ENCODE results near the gene SPECC1. TPM values are rescaled to one million over a fixed set of nuclear protein-coding genes. Genes with fewer than 3 reads are reported as not detected.
"Not testable (repeated sequence)": the region's sequence is repeated elsewhere in the genome, so short reads cannot be mapped to it uniquely, and the experiment has no call there.

SPECC1 gene
- total RNA-seq, 1 donor from 2014 or later, result 76.4 TPM

DNA sequence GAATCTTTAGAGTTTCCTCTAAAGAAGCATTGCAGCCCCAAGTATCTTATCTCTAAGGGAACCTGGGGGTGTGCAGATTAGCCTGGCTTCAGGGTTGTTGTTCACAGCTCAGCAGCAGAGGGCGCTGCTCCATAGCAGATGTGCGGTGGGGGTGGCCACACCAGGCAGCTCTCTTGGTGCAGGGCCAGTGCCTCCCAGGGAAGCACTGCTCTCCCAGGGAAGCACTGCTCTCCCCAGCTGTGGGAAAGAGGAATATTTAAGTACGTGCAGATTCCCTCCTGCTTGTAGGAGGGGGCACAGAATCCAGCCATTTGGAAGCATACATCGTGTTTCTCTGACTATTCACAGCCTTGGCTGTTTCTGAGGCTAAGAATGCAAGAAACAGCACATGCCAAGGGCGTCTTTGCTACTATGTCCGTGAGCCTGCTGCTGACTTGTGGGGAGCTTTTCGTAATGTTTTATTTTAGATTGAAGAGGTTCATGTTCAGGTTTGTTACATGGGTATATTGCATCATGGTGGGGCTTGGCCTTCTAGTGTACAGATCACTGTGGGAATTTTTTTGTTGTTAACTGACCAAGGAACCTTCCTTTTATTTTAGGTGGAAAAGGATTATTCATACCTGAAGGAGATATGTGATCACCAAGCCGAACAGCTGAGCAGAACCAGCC is 217.8 kb downstream of the SPECC1 start:
- Histone ChIP-seq H3K9me3 (no peaks in the 10 kb centered on the region), H3K27me3 (no peaks in the 10 kb centered on the region), H3K4me1 (peaks cover 7 to 34% of the 10 kb centered on the region in 2 donors), H3K36me3 (peaks cover 0 to 8% of the 10 kb centered on the region in 2 donors), H3K4me3 (peak overlapping the region in 1 of 2 donors; percentile 25), H3K27ac (peak overlapping the region; percentile 68 to 74)
- TF ChIP-seq, protein P1, sequence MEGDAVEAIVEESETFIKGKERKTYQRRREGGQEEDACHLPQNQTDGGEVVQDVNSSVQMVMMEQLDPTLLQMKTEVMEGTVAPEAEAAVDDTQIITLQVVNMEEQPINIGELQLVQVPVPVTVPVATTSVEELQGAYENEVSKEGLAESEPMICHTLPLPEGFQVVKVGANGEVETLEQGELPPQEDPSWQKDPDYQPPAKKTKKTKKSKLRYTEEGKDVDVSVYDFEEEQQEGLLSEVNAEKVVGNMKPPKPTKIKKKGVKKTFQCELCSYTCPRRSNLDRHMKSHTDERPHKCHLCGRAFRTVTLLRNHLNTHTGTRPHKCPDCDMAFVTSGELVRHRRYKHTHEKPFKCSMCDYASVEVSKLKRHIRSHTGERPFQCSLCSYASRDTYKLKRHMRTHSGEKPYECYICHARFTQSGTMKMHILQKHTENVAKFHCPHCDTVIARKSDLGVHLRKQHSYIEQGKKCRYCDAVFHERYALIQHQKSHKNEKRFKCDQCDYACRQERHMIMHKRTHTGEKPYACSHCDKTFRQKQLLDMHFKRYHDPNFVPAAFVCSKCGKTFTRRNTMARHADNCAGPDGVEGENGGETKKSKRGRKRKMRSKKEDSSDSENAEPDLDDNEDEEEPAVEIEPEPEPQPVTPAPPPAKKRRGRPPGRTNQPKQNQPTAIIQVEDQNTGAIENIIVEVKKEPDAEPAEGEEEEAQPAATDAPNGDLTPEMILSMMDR (IDR thresholded peaks at IDR 0.05), result peak; percentile 64 to 87 (median 79)
- intact Hi-C loops (cut with DNase I), result loop anchor here (1.0 to 10.0 kb wide), 3 partner anchors 93 to 232 kb away; no protein-coding TSS in a partner anchor
- peak in 1 of 2 donors; percentile 90 for DNase-seq (ENCODE audit: low spot score in 2 of 2)

DNA sequence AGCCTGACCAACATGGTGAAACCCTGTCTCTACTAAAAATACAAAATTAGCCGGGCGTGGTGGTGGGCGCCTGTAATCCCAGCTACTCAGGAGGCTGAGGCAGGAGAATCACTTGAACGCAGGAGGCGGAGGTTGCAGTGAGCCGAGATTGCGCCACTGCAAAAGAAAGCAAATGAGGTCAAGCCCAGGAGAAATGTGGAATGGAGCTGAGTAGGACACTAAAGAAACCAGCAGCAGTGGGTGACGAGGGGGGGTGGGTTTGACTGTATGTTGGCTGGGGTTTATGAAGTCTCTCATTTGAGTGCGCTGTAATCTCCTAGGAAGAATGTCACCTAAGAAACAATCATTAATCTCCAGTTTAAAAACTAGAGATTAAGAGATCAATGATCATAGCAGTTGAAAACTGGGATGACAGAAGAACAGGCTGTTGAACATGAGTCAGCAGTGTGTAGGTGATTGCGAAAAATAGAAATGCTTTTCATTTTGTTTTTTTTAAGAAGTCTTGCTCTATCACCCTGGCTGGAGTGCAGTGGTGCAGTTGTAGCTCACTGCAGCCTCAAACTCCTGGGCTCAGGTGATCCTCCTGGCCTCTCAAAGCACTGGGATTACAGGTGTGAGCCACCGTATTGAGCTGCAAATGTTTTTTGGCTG is 218.7 kb downstream of the SPECC1 start:
- not testable (repeated sequence) for H3K27me3 ChIP-seq; H3K9me3 ChIP-seq; DNase-seq (ENCODE audit: low spot score in 2 of 2)
- H3K4me1 ChIP-seq, result peaks cover 7 to 33% of the 10 kb centered on the region in 2 donors
- peaks cover 8 to 17% of the 10 kb centered on the region in 2 donors for H3K36me3 ChIP-seq
- peak overlapping the region; percentile 68 to 74 for H3K27ac ChIP-seq
- intact Hi-C loops (cut with DNase I), result loop anchor here (1.0 to 10.0 kb wide), 2 partner anchors 92 to 233 kb away; no protein-coding TSS in a partner anchor
- H3K4me3 ChIP-seq, result peak overlapping the region in 1 of 2 donors; percentile 25

GRCh38 chr17:20228410-20228809 is 219.3 kb downstream of the SPECC1 start:
- Histone ChIP-seq H3K36me3 (peaks cover 9 to 22% of the 10 kb centered on the region in 2 donors), H3K9me3 (no peaks in the 10 kb centered on the region), H3K27ac (peak overlapping the region; percentile 68 to 74), H3K4me3 (peak overlapping the region in 1 of 2 donors; percentile 25), H3K27me3 (no peaks in the 10 kb centered on the region), H3K4me1 (peaks cover 7 to 29% of the 10 kb centered on the region in 2 donors)
- TF ChIP-seq, protein P1 (IDR thresholded peaks at IDR 0.05), result no peak
- DNase-seq (ENCODE audit: low spot score in 2 of 2), result no peak
- intact Hi-C loops (cut with DNase I), result loop anchor here (10.0 kb wide), 1 partner anchor 234 kb away; no protein-coding TSS in a partner anchor

DNA sequence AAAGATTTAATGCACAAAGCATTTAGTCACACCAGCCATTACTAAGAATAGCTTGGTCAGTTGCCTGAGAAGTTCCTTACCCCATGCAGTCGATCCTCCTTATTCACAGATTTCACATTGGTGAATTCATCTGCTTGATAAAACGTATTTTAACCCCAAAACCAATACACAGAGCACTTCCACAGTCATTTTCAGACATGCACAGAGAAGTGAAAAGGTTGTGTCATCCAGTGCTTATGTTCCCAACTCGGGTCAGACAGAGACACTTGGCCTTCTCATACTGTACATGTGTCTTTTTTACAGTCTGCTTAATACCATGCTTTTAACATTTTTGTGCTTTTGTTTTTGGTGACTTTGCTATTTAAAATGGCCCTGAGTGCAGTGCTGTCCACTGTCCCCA is 219.7 kb downstream of the SPECC1 start:
- H3K27me3 ChIP-seq, result no peaks in the 10 kb centered on the region
- peak overlapping the region; percentile 68 to 74 for H3K27ac ChIP-seq
- H3K36me3 ChIP-seq, result peaks cover 9 to 25% of the 10 kb centered on the region in 2 donors
- no peaks in the 10 kb centered on the region for H3K9me3 ChIP-seq
- DNase-seq (ENCODE audit: low spot score in 2 of 2), result no peak
- peaks cover 7 to 27% of the 10 kb centered on the region in 2 donors for H3K4me1 ChIP-seq
- TF ChIP-seq, protein P1 (IDR thresholded peaks at IDR 0.05), result no peak
- no peak overlapping the region for H3K4me3 ChIP-seq
- intact Hi-C loops (cut with DNase I), result loop anchor here (10.0 kb wide), 1 partner anchor 234 kb away; no protein-coding TSS in a partner anchor

DNA sequence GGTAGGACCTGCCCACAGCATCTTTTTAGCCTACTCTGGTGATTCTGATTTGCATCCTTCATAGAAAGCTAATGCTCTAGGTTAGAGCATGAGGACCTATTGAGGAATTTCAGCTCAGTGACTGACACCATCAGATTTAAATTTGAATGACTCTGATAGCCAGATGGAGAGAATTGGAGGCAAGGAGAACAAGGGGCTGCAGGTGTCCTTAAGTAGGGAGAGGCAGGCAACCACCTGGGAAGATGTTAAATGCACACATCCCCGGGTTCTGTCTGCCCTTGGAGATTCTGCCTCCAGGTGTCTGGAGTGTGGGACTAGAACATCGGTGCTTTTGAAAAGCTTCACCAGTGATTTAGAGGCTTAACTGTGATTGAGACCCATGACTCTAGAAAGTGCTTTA is 221.8 kb downstream of the SPECC1 start:
- H3K4me1 ChIP-seq, result peaks cover 0 to 21% of the 10 kb centered on the region in 2 donors
- H3K4me3 ChIP-seq, result no peak overlapping the region
- TF ChIP-seq, protein P1 (IDR thresholded peaks at IDR 0.05), result no peak
- no peak overlapping the region for H3K27ac ChIP-seq
- no peak for DNase-seq (ENCODE audit: low spot score in 2 of 2)
- intact Hi-C loops (cut with DNase I), result no loop called here
- no peaks in the 10 kb centered on the region for H3K27me3 ChIP-seq
- no peaks in the 10 kb centered on the region for H3K9me3 ChIP-seq
- peaks cover 17 to 38% of the 10 kb centered on the region in 2 donors for H3K36me3 ChIP-seq

GRCh38 chr17:20232611-20233010 is 223.5 kb downstream of the SPECC1 start:
- intact Hi-C loops (cut with DNase I), result no loop called here
- TF ChIP-seq, protein P1 (IDR thresholded peaks at IDR 0.05), result no peak
- peaks cover 19 to 41% of the 10 kb centered on the region in 2 donors for H3K36me3 ChIP-seq

More at GRCh38 chr17:20232611-20233010, 223.5 kb downstream of the SPECC1 start:
- no peaks in the 10 kb centered on the region for H3K27me3 ChIP-seq
- H3K9me3 ChIP-seq, result no peaks in the 10 kb centered on the region
- DNase-seq (ENCODE audit: low spot score in 2 of 2), result no peak
- H3K4me3 ChIP-seq, result no peak overlapping the region
- H3K27ac ChIP-seq, result no peak overlapping the region
- peaks cover 0 to 11% of the 10 kb centered on the region in 2 donors for H3K4me1 ChIP-seq

Measured in ascending aorta (tissue), 2 donors.